Activated naive CD8-positive, alpha-beta T cell treated with anti-CD3 and anti-CD28 coated beads for 36 hours (primary cell): ENCODE data around the gene RALGPS1. TPM values are rescaled to one million over a fixed set of nuclear protein-coding genes. Genes with fewer than 3 reads are reported as not detected.
"Not testable (repeated sequence)": the region's sequence is repeated elsewhere in the genome, so short reads cannot be mapped to it uniquely, and the experiment has no call there.

Experiments
- DNase-seq: peaks from one replicate; pipeline ENCODE4 v3.0.0; 2021
- H3K27ac Mint-ChIP-seq: one replicate; pipeline ENCODE4 v1.8.0; 2022; ENCODE audit warnings: mild to moderate bottlenecking, moderate library complexity, mixed read lengths
- H3K27me3 Mint-ChIP-seq: one replicate; pipeline ENCODE4 v1.8.0; 2022; ENCODE audit warnings: mild to moderate bottlenecking, mixed read lengths
- H3K36me3 Mint-ChIP-seq: one replicate; pipeline ENCODE4 v1.8.0; 2021; ENCODE audit warnings: mild to moderate bottlenecking, mixed read lengths
- H3K4me1 Mint-ChIP-seq: one replicate; pipeline ENCODE4 v1.8.0; 2021; ENCODE audit warnings: mixed read lengths
- H3K4me3 Mint-ChIP-seq: one replicate; pipeline ENCODE4 v1.8.0; 2022; ENCODE audit warnings: mild to moderate bottlenecking, moderate library complexity, mixed read lengths
- H3K9me3 Mint-ChIP-seq: one replicate; pipeline ENCODE4 v1.8.0; 2022; ENCODE audit warnings: mixed read lengths
- total RNA-seq, 2 experiments: library from RNA; stranded (reverse); gene quantifications; one replicate each; pipeline ENCODE4 v1.2.3, GENCODE V29; 2021

Gene RALGPS1
- total RNA-seq, 2 experiments from 2014 or later: 0.56 to 1.1 TPM

GRCh38 chr9:127142931-127143464 lies 228.4 kb downstream of the RALGPS1 start:
- H3K9me3 Mint-ChIP-seq: peaks cover 4% of the 10 kb centered on the region
- no peaks in the 10 kb centered on the region for H3K27me3 Mint-ChIP-seq
- no peak overlapping the region for H3K27ac Mint-ChIP-seq
- H3K36me3 Mint-ChIP-seq: no peaks in the 10 kb centered on the region
- DNase-seq: no peak
- H3K4me1 Mint-ChIP-seq: no peaks in the 10 kb centered on the region
- no peak overlapping the region for H3K4me3 Mint-ChIP-seq

- Mint-ChIP-seq H3K9me3 (peaks cover 4% of the 10 kb centered on the region), H3K4me3 (no peak overlapping the region), H3K27me3 (no peaks in the 10 kb centered on the region), H3K27ac (no peak overlapping the region), H3K4me1 (no peaks in the 10 kb centered on the region), H3K36me3 (no peaks in the 10 kb centered on the region)
- no peak for DNase-seq
These were observed 229.4 kb downstream of the RALGPS1 start for GRCh38 chr9:127143920-127144465.

GRCh38 chr9:127144670-127145445 lies 230.3 kb downstream of the RALGPS1 start:
- H3K27ac Mint-ChIP-seq: no peak overlapping the region
- peaks cover 4% of the 10 kb centered on the region for H3K9me3 Mint-ChIP-seq
- no peaks in the 10 kb centered on the region for H3K4me1 Mint-ChIP-seq
- DNase-seq: no peak
- H3K4me3 Mint-ChIP-seq: no peak overlapping the region
- H3K27me3 Mint-ChIP-seq: no peaks in the 10 kb centered on the region
- H3K36me3 Mint-ChIP-seq: no peaks in the 10 kb centered on the region

- not testable (repeated sequence) for H3K36me3 Mint-ChIP-seq, H3K9me3 Mint-ChIP-seq, H3K4me1 Mint-ChIP-seq, DNase-seq, H3K27ac Mint-ChIP-seq, H3K27me3 Mint-ChIP-seq, H3K4me3 Mint-ChIP-seq
These were observed 232.3 kb downstream of the RALGPS1 start for GRCh38 chr9:127146841-127147240.

GRCh38 chr9:127147251-127147650 lies 232.7 kb downstream of the RALGPS1 start:
- H3K27me3 Mint-ChIP-seq: no peaks in the 10 kb centered on the region
- H3K4me1 Mint-ChIP-seq: no peaks in the 10 kb centered on the region
- H3K36me3 Mint-ChIP-seq: no peaks in the 10 kb centered on the region
- H3K9me3 Mint-ChIP-seq: peaks cover 4% of the 10 kb centered on the region
- DNase-seq: no peak
- H3K27ac Mint-ChIP-seq: no peak overlapping the region
- H3K4me3 Mint-ChIP-seq: no peak overlapping the region

GRCh38 chr9:127148014-127148413 lies 233.4 kb downstream of the RALGPS1 start:
- H3K27ac Mint-ChIP-seq: no peak overlapping the region
- no peak overlapping the region for H3K4me3 Mint-ChIP-seq

GRCh38 chr9:127149010-127149409 lies 234.4 kb downstream of the RALGPS1 start:
- no peaks in the 10 kb centered on the region for H3K4me1 Mint-ChIP-seq
- H3K27me3 Mint-ChIP-seq: no peaks in the 10 kb centered on the region
- peaks cover 4% of the 10 kb centered on the region for H3K9me3 Mint-ChIP-seq
- no peak for DNase-seq
- no peak overlapping the region for H3K27ac Mint-ChIP-seq
- no peaks in the 10 kb centered on the region for H3K36me3 Mint-ChIP-seq
- H3K4me3 Mint-ChIP-seq: no peak overlapping the region

More at GRCh38 chr9:127148014-127148413, 233.4 kb downstream of the RALGPS1 start:
- Mint-ChIP-seq H3K36me3 (no peaks in the 10 kb centered on the region), H3K9me3 (peaks cover 4% of the 10 kb centered on the region), H3K27me3 (no peaks in the 10 kb centered on the region), H3K4me1 (no peaks in the 10 kb centered on the region)
- DNase-seq: no peak

- Mint-ChIP-seq H3K36me3 (no peaks in the 10 kb centered on the region), H3K4me1 (peaks cover 6% of the 10 kb centered on the region), H3K4me3 (no peak overlapping the region), H3K9me3 (peaks cover 4% of the 10 kb centered on the region), H3K27ac (no peak overlapping the region), H3K27me3 (no peaks in the 10 kb centered on the region)
- DNase-seq: no peak
These were observed 235.1 kb downstream of the RALGPS1 start for GRCh38 chr9:127149463-127150390.

GRCh38 chr9:127153501-127153900 lies 238.9 kb downstream of the RALGPS1 start:
- H3K4me1 Mint-ChIP-seq: peaks cover 6% of the 10 kb centered on the region
- no peaks in the 10 kb centered on the region for H3K9me3 Mint-ChIP-seq
- no peak overlapping the region for H3K27ac Mint-ChIP-seq
- H3K4me3 Mint-ChIP-seq: no peak overlapping the region
- H3K36me3 Mint-ChIP-seq: no peaks in the 10 kb centered on the region
- H3K27me3 Mint-ChIP-seq: no peaks in the 10 kb centered on the region
- no peak for DNase-seq

GRCh38 chr9:127154003-127154389 lies 239.4 kb downstream of the RALGPS1 start:
- no peak overlapping the region for H3K4me3 Mint-ChIP-seq
- DNase-seq: no peak

GRCh38 chr9:127154390-127155191 lies 240.0 kb downstream of the RALGPS1 start:
- Mint-ChIP-seq H3K4me1 (peaks cover 6% of the 10 kb centered on the region), H3K27me3 (no peaks in the 10 kb centered on the region), H3K9me3 (no peaks in the 10 kb centered on the region), H3K36me3 (no peaks in the 10 kb centered on the region), H3K27ac (no peak overlapping the region), H3K4me3 (no peak overlapping the region)
- no peak for DNase-seq

More at GRCh38 chr9:127154003-127154389, 239.4 kb downstream of the RALGPS1 start:
- H3K27ac Mint-ChIP-seq: no peak overlapping the region
- H3K36me3 Mint-ChIP-seq: no peaks in the 10 kb centered on the region
- H3K9me3 Mint-ChIP-seq: no peaks in the 10 kb centered on the region
- H3K4me1 Mint-ChIP-seq: peaks cover 6% of the 10 kb centered on the region
- H3K27me3 Mint-ChIP-seq: no peaks in the 10 kb centered on the region

GRCh38 chr9:127155314-127155960 lies 240.9 kb downstream of the RALGPS1 start:
- H3K27ac Mint-ChIP-seq: no peak overlapping the region
- no peaks in the 10 kb centered on the region for H3K27me3 Mint-ChIP-seq
- DNase-seq: no peak
- no peaks in the 10 kb centered on the region for H3K36me3 Mint-ChIP-seq
- peaks cover 6% of the 10 kb centered on the region for H3K4me1 Mint-ChIP-seq
- no peaks in the 10 kb centered on the region for H3K9me3 Mint-ChIP-seq
- no peak overlapping the region for H3K4me3 Mint-ChIP-seq

- Mint-ChIP-seq H3K4me1 (peaks cover 15% of the 10 kb centered on the region), H3K4me3 (no peak overlapping the region), H3K27ac (no peak overlapping the region), H3K36me3 (no peaks in the 10 kb centered on the region), H3K9me3 (no peaks in the 10 kb centered on the region), H3K27me3 (no peaks in the 10 kb centered on the region)
- DNase-seq: no peak
These were observed 244.3 kb downstream of the RALGPS1 start for GRCh38 chr9:127158786-127159324.

GRCh38 chr9:127159325-127159801 lies 244.8 kb downstream of the RALGPS1 start:
- H3K27ac Mint-ChIP-seq: no peak overlapping the region
- no peak for DNase-seq
- H3K4me3 Mint-ChIP-seq: no peak overlapping the region
- H3K36me3 Mint-ChIP-seq: no peaks in the 10 kb centered on the region
- no peaks in the 10 kb centered on the region for H3K9me3 Mint-ChIP-seq
- H3K27me3 Mint-ChIP-seq: no peaks in the 10 kb centered on the region
- peaks cover 12% of the 10 kb centered on the region for H3K4me1 Mint-ChIP-seq
